GM21528 (cell line): ENCODE results near the gene WNT9A.

Experiments used
- ATAC-seq: cut with Tn5 transposase; IDR thresholded peaks from one replicate; pipeline ENCODE4 v1.9.1; 2021; ENCODE audit warnings: mild to moderate bottlenecking, moderate library complexity; ENCODE audit not compliant: unreplicated experiment, low FRiP score

WNT9A gene

GRCh38 chr1:227926216-227926791 is 21.4 kb downstream of the WNT9A start:
- ATAC-seq: no peak

GRCh38 chr1:227925582-227926198 is 22.0 kb downstream of the WNT9A start:
- ATAC-seq: no peak

- no peak for ATAC-seq
These were observed 22.7 kb downstream of the WNT9A start for GRCh38 chr1:227924833-227925574.

GRCh38 chr1:227924168-227924832 is 23.4 kb downstream of the WNT9A start:
- ATAC-seq: no peak

GRCh38 chr1:227923353-227924167 is 24.2 kb downstream of the WNT9A start:
- ATAC-seq: no peak

DNA sequence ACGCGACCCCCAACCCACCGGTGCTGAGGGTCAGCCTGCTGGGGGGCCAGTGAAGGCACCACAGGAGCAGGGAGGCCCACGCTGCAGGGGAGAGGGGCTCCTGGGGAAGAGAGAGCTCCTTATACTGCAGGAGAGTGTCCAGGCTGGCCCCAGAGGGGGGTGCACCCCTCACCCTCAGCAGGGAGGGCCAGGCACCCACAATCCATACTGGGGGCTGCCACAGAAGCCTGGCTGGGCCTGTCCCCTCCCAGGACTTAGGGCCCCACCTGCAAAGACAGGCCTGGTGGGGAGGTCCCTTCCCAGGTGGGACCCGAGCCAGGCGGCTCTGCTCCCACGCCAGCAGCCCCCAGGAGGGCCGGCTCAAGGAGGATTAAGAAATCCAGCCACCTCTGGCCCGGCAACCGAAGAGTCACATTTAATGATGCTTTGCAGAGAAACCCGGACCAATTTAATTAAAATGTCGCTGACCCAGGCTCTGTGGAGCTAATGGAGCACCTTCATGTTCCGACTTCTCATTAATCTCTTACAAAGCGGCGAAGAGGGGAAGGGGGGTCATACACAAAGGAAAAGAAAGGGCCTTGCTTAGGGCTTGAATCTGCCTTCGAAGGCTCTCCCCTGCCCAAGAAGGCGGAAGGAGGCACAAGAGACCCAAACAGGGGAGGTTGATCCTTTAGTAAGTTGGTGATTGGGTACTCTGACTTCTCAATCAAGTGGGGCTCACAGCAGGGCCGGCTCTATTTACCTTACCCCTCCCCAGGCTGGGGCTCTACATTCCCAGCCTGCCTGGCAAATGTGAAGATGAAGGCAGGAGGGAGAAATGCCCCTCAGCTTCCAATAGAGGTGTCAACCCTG is 25.0 kb downstream of the WNT9A start:
- no peak for ATAC-seq

- ATAC-seq: no peak
These were observed 26.1 kb downstream of the WNT9A start for GRCh38 chr1:227921461-227922185.

- ATAC-seq: no peak
These were observed 26.8 kb downstream of the WNT9A start for GRCh38 chr1:227920896-227921295.

DNA sequence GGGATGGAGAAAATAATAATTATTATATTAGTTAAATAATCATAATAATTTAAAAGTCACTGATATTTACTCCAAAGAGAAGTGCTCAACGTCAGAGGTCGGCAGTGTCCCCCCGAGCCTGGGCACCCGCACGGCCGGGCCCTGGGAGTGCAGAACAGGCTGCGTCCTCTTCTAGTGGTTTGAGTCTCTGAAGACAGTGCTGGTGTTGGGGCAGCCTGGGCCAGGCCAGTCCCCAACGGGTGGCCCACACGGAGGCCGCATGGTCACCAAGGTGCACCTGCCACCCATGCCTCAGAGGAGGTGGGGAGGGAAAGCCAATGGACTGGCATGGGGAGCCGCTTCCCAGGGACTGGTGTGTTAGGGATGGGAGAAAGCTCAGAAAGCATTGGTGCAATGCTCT is 27.3 kb downstream of the WNT9A start:
- ATAC-seq: no peak

GRCh38 chr1:227919906-227920305 is 27.8 kb downstream of the WNT9A start:
- ATAC-seq: no peak

GRCh38 chr1:227918736-227919135 is 29.0 kb downstream of the WNT9A start:
- ATAC-seq: no peak

GRCh38 chr1:227918083-227918700 is 29.5 kb downstream of the WNT9A start:
- ATAC-seq: no peak

GRCh38 chr1:227917081-227917950 is 30.4 kb downstream of the WNT9A start:
- ATAC-seq: no peak

GRCh38 chr1:227916655-227917054 is 31.1 kb downstream of the WNT9A start:
- no peak for ATAC-seq

DNA sequence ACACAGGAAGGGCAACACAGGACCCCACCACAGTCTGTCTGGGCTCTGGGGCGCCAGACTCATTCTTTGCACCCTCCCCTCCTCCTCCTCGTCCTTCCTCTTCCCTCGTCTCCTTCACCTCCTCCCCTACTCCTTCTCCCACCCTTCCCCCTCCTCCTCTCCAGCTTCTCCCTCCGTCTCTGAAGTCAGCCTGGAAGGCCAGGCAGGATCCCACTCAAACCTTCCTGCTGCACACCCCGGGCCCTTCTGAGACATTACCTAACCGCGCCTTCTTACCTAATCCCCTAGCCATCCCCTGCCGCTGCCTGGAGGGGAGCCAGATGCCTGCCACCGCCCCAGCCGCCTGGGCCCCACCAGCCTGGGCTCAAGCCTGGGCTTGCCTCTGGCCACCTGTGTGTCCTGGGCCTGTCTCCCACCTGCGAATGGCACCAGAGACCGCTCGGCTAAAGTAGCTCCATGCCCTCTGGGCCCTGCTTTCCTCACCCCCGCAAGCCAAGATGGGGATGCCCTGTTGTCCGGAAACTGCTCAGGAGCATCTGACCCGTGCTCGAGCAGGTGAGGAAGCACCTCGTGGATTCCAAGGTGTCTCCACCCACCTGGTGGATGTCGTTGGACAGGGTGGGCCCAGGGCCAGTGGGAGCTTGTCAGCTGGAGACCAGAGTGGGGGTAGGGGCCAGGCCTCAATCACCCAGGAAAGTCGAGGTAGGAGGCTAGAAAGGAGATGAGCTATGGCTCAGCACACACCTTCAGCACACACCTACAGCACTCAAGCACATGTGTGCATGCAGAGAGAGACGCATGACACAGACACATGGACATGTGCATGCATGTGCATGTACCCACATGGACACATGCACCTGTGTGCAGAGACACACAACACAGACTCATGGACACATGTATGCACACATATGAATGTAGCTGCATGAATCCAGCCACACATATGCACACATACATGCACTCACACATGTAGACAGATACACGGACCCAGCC is 31.9 kb downstream of the WNT9A start:
- ATAC-seq: no peak

- ATAC-seq: no peak
These were observed 32.8 kb downstream of the WNT9A start for GRCh38 chr1:227914801-227915563.
